NB4 (cell line): ENCODE results near the gene METTL25.

Experiments
- POLR2A ChIP-seq: IDR thresholded peaks from 2 replicates; pipeline ENCODE4 v1.6.1; 2011; ENCODE audit warnings: mild to moderate bottlenecking; ENCODE audit not compliant: insufficient read length; ENCODE audit errors: extremely low read depth
- TF ChIP-seq, protein P1 (sequence below): IDR thresholded peaks from one replicate; pipeline ENCODE4 v1.5.1; 2012; ENCODE audit warnings: low read depth, low read length
- TF ChIP-seq, protein P2 (sequence below): IDR thresholded peaks from 2 replicates; pipeline ENCODE4 v1.6.1; 2011; ENCODE audit warnings: low read depth, low read length

DNA sequence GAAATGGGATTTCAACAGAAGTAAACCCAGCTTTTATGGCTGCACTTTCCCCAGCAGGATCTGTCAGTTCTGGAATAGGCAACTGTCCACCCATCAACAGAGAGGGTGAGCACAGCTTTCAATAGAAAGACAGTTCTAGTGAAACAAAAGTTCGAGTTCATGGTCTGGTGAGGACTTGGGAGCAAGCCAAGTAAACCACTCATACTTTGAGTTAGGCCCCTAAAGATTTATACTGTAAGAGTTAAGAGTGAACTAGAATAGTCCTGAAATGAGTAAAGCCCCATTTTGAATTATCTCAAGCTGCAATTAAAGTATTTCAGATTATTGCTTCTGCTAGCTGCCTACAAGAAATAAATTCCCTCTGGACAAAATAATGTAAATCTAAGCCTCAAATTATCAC lies 82.6 kb downstream of the METTL25 start:
- TF ChIP-seq, protein P1, sequence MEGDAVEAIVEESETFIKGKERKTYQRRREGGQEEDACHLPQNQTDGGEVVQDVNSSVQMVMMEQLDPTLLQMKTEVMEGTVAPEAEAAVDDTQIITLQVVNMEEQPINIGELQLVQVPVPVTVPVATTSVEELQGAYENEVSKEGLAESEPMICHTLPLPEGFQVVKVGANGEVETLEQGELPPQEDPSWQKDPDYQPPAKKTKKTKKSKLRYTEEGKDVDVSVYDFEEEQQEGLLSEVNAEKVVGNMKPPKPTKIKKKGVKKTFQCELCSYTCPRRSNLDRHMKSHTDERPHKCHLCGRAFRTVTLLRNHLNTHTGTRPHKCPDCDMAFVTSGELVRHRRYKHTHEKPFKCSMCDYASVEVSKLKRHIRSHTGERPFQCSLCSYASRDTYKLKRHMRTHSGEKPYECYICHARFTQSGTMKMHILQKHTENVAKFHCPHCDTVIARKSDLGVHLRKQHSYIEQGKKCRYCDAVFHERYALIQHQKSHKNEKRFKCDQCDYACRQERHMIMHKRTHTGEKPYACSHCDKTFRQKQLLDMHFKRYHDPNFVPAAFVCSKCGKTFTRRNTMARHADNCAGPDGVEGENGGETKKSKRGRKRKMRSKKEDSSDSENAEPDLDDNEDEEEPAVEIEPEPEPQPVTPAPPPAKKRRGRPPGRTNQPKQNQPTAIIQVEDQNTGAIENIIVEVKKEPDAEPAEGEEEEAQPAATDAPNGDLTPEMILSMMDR, result no peak
- TF ChIP-seq, protein P2, sequence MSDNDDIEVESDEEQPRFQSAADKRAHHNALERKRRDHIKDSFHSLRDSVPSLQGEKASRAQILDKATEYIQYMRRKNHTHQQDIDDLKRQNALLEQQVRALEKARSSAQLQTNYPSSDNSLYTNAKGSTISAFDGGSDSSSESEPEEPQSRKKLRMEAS, result no peak
- no peak for TF ChIP-seq POLR2A
